K562 (cell line): Measurements from ENCODE around the gene MCM9. TPM values are rescaled to one million over a fixed set of nuclear protein-coding genes. Genes with fewer than 3 reads are reported as not detected.

Experiments
- ATAC-seq: fragments of 200-7000 bp; cut with Tn5 transposase; 3 replicates; pipeline ENCODE4 v1.9.1; 2020; ENCODE audit warnings: moderate library complexity
- BruUV-seq: library from RNA; stranded (reverse); fragments of 400-500 nt; replicated peaks from 2 replicates; lab custom pipeline; 2021; lab: Mats Ljungman, UMichigan
- CTCF ChIA-PET: fragments of 300-600 bp; formaldehyde crosslinking; extraction: SDS; loops from one replicate; lab custom pipeline; 2021; ENCODE audit warnings: low intra/inter-chr PET ratio; lab: Yijun Ruan, JAX
- POLR2A ChIA-PET: fragments of 300-600, 350-650 bp; sonication (Branson Sonifier 250); formaldehyde crosslinking; extraction: SDS; loops from one replicate; lab custom pipeline; 2021; ENCODE audit warnings: antibody characterized with exemption, inconsistent platforms; lab: Yijun Ruan, JAX
- DNase-seq, 4 experiments: peaks; one replicate each; pipeline versions ENCODE4 v3.0.0 to v3.0.0-alpha.2; 2011 to 2018; ENCODE audit warnings: low spot score in 3 of 4, mixed read lengths in 3 of 4; ENCODE audit errors: extremely low read depth in 1 of 4
- FAIRE-seq: peaks from 2 replicates; lab custom pipeline; 2011; peaks lifted over from hg19 to GRCh38; lab: Jason Lieb, UNC
- H2AFZ ChIP-seq: 2 replicates; pipeline ENCODE4 v1.6.0; 2011; ENCODE audit warnings: low read depth, low read length, control low read depth, inconsistent platforms
- H3K27ac ChIP-seq: fragments of 200-600 bp; 3 replicates; pipeline ENCODE4 v1.8.0; 2011; ENCODE audit warnings: low read depth, mild to moderate bottlenecking, control low read depth, inconsistent platforms, low read length, moderate library complexity, mixed read lengths; ENCODE audit errors: extremely low read depth
- H3K27me3 ChIP-seq, 2 experiments: fragments of 300-600 bp in 1 of 2; 2 replicates in 1 of 2; 3 replicates in 1 of 2; pipeline versions ENCODE4 v1.6.0 to v1.8.0; 2011; ENCODE audit warnings: inconsistent platforms in 2 of 2, low read length in 2 of 2, mild to moderate bottlenecking in 1 of 2, mixed read lengths in 1 of 2, moderate library complexity in 1 of 2; ENCODE audit not compliant: control insufficient read depth in 2 of 2, insufficient read depth in 2 of 2
- H3K36me3 ChIP-seq: fragments of 300-600 bp; 3 replicates; pipeline ENCODE4 v1.8.0; 2011; ENCODE audit warnings: mild to moderate bottlenecking, low read length, inconsistent platforms; ENCODE audit not compliant: control insufficient read depth, insufficient read depth
- H3K4me1 ChIP-seq, 2 experiments: fragments of 200-600 bp in 1 of 2; replicated peaks in 1 of 2; 2 replicates in 1 of 2; 3 replicates in 1 of 2; pipeline versions ENCODE4 v1.5.1 to v1.8.0; 2011; ENCODE audit warnings: inconsistent platforms in 2 of 2, low read length in 2 of 2, mild to moderate bottlenecking in 1 of 2, mixed read lengths in 1 of 2, moderate library complexity in 1 of 2; ENCODE audit not compliant: control insufficient read depth in 2 of 2, insufficient read depth in 2 of 2
- H3K4me2 ChIP-seq: 2 replicates; pipeline ENCODE4 v1.6.1; 2011; ENCODE audit warnings: low read length, control low read depth, inconsistent platforms, mixed read lengths; ENCODE audit not compliant: insufficient read depth
- H3K4me3 ChIP-seq: fragments of 200-600 bp; sonication (generic), shearing (Covaris generic); 2 replicates; pipeline ENCODE4 v1.5.1; 2016; ENCODE audit warnings: control low read depth, inconsistent platforms
- H3K79me2 ChIP-seq: fragments of 200-600 bp; 3 replicates; pipeline ENCODE4 v1.8.0; 2011; ENCODE audit warnings: low read length, inconsistent platforms; ENCODE audit not compliant: control insufficient read depth, insufficient read depth
- H3K9ac ChIP-seq, 2 experiments: 2 replicates each; pipeline versions ENCODE4 v1.6.0 to v1.6.1; 2011; ENCODE audit warnings: low read depth in 2 of 2, low read length in 2 of 2, control low read depth in 1 of 2, inconsistent platforms in 1 of 2, mild to moderate bottlenecking in 1 of 2, mixed read lengths in 1 of 2; ENCODE audit not compliant: insufficient read depth in 1 of 2
- H3K9me1 ChIP-seq: one replicate; pipeline ENCODE4 v1.6.0; 2011; ENCODE audit warnings: inconsistent platforms, mild to moderate bottlenecking, low read length, moderate library complexity; ENCODE audit not compliant: control insufficient read depth, insufficient read depth
- H3K9me3 ChIP-seq: replicated peaks from 2 replicates; pipeline ENCODE4 v1.5.1; 2011; ENCODE audit warnings: low read depth, low read length, inconsistent platforms; ENCODE audit not compliant: control insufficient read depth, insufficient read depth
- H4K20me1 ChIP-seq: replicated peaks from 2 replicates; pipeline ENCODE4 v1.6.1; 2011; ENCODE audit warnings: low read length, inconsistent platforms, mixed read lengths; ENCODE audit not compliant: control insufficient read depth, insufficient read depth
- GMEB1 ChIP-seq: fragments of 250-450 bp; sonication (Bioruptor Pico); IDR thresholded peaks from 2 replicates; pipeline ENCODE4 v1.4.0; 2020; ENCODE audit warnings: mild to moderate bottlenecking
- HDAC8 ChIP-seq: fragments of 450-650 bp; IDR thresholded peaks from 2 replicates; pipeline ENCODE4 v1.6.1; 2016; ENCODE audit warnings: mild to moderate bottlenecking, missing genetic modification characterization, moderate library complexity, missing compliant biosample characterization
- STAG1 ChIP-seq: sonication (generic); formaldehyde crosslinking; IDR thresholded peaks from 2 replicates; pipeline ENCODE4 v1.5.0; 2020; ENCODE audit warnings: missing genetic modification reagents, borderline replicate concordance
- ZNF740 ChIP-seq, 3 experiments: fragments of 200-800 bp in 1 of 3; sonication (Bioruptor generic) in 1 of 3; sonication (generic) in 1 of 3; formaldehyde crosslinking in 1 of 3; IDR thresholded peaks; 2 replicates each; pipeline versions ENCODE4 v1.6.1 to v1.8.0; 2016 to 2022; ENCODE audit warnings: mild to moderate bottlenecking in 2 of 3, missing compliant biosample characterization in 2 of 3, missing genetic modification characterization in 2 of 3, missing genetic modification reagents in 1 of 3
- WGBS: fragments of 100-300 bp; shearing (Covaris generic); methylation state at CpG from one replicate; pipeline ENCODE4 v1.1.6; 2016; ENCODE audit warnings: low coverage, mixed read lengths; ENCODE audit not compliant: insufficient coverage; ENCODE audit errors: missing lambda C conversion rate; 5-methylcytosine and 5-hydroxymethylcytosine counted together
- in situ Hi-C: fragments of 300-500 bp; cut with MboI; formaldehyde crosslinking; loops from 4 replicates; pipeline ENCODE4 v1.15.0; 2018; ENCODE audit warnings: inconsistent platforms, mixed read lengths
- intact Hi-C: fragments of 100-400 bp; cut with micrococcal nuclease; formaldehyde crosslinking; loops from 2 replicates; pipeline ENCODE4 v1.14.2; 2022
- polyA plus RNA-seq, 8 experiments: library from polyadenylated mRNA; depleted of rRNA in 4 of 8; stranded (reverse) in 5 of 8; unstranded in 3 of 8; fragments of >200 nt; fragmentation: Nextera tagmentation in 2 of 8; fragmentation: Illumina TruSeq in 1 of 8; extraction: Ambion mirVana in 2 of 8; extraction: Trizol in 1 of 8; gene quantifications; 2 replicates each; pipeline versions ENCODE4 v1.2.1 to v1.2.3, GENCODE V29; 2011 to 2014; ENCODE audit warnings: inconsistent platforms in 1 of 8, missing spikeins in 1 of 8
- total RNA-seq, 7 experiments: library from RNA; depleted of rRNA in 6 of 7; stranded (reverse); fragments of >200 nt in 6 of 7; fragmentation: Illumina TruSeq in 2 of 7; extraction: Trizol in 2 of 7; gene quantifications; 2 replicates each; pipeline versions ENCODE4 v1.2.1 to v1.2.3, GENCODE V29; 2011 to 2021; ENCODE audit warnings: low replicate concordance in 1 of 7

MCM9 gene
- total and polyA plus RNA-seq, 9 of the 15 experiments (the other 6 are each of a cell fraction or from before 2014, with no cell fraction given), result 4.8 to 16.7 (median 11.6) TPM

- intact Hi-C loops (no loop called here), in situ Hi-C loops (no loop called here)
- no peak overlapping the region for H3K4me2 ChIP-seq
- no peaks in the 10 kb centered on the region for H3K27me3 ChIP-seq
- peaks cover 88% of the 10 kb centered on the region; the same call in 2 of the 3 replicates for H3K36me3 ChIP-seq
- H3K4me1 ChIP-seq, result no peaks in the 10 kb centered on the region
- H3K9ac ChIP-seq, result no peak overlapping the region
- H3K4me3 ChIP-seq, result no peak overlapping the region
- H2AFZ ChIP-seq, result no peak overlapping the region
- ATAC-seq, result no peak
- DNase-seq, result no peak
- H3K9me3 ChIP-seq, result no peaks in the 10 kb centered on the region
- no peak overlapping the region for H3K27ac ChIP-seq
- TF ChIP-seq STAG1 (CRISPR knock-in tag), result no peak
- TF ChIP-seq GMEB1 (CRISPR knock-in tag), result no peak
- no peak for TF ChIP-seq HDAC8
- no peak for TF ChIP-seq ZNF740 (CRISPR knock-in tag; IDR thresholded peaks at IDR 0.05)
- TF ChIP-seq ZNF740 (tag; IDR thresholded peaks at IDR 0.05), result no peak
- ChIA-PET CTCF (no interaction called here), POLR2A (interaction anchor here (0.6 to 1.2 kb wide), 4 partner anchors 10 to 83 kb away, joined by 3 to 4 read pairs (median 3); no protein-coding TSS in a partner anchor)
- 0 out of 3 replicates have a peak, but pooled peaks cover 2% of the 10 kb centered on the region for H3K79me2 ChIP-seq
- no peaks in the 10 kb centered on the region for H3K9me1 ChIP-seq
- FAIRE-seq, result no peak
- no peaks in the 10 kb centered on the region for H4K20me1 ChIP-seq
- 78% methylated on average over 3 of the region's 3 CpGs for WGBS
- no TSS peak for BruUV-seq
Observed at GRCh38 chr6:118923035-118923434, 11.9 kb downstream of the MCM9 start.
